BJ (cell line): ENCODE results near the gene STK36. TPM values are rescaled to one million over a fixed set of nuclear protein-coding genes. Genes with fewer than 3 reads are reported as not detected.
A peak's percentile ranks its signal among the peaks of the same experiment; 100 is the strongest.

Experiments
- CTCF ChIA-PET: fragments of 350-600 bp; formaldehyde crosslinking; extraction: SDS; loops from one replicate; lab custom pipeline; 2021; ENCODE audit warnings: antibody characterized with exemption, inconsistent platforms; lab: Yijun Ruan, JAX
- POLR2A ChIA-PET: fragments of 300-600 bp; sonication (Branson Sonifier 250); formaldehyde crosslinking; extraction: SDS; loops from one replicate; lab custom pipeline; 2021; ENCODE audit warnings: antibody characterized with exemption; lab: Charles Lee
- DNase-seq: peaks from one replicate; pipeline ENCODE4 v3.0.0-alpha.2; 2011; ENCODE audit warnings: low read depth
- H3K27me3 ChIP-seq: 2 replicates; pipeline ENCODE4 v1.6.0; 2011; ENCODE audit warnings: low read length; ENCODE audit not compliant: control insufficient read depth, insufficient read depth
- H3K36me3 ChIP-seq: 2 replicates; pipeline ENCODE4 v1.5.1; 2011; ENCODE audit warnings: low read length; ENCODE audit not compliant: control insufficient read depth, insufficient read depth
- H3K4me3 ChIP-seq: 2 replicates; pipeline ENCODE4 v1.5.1; 2011; ENCODE audit warnings: low read depth, mild to moderate bottlenecking, control low read depth, low read length
- polyA plus RNA-seq: library from polyadenylated mRNA; depleted of rRNA; stranded (reverse); fragments of >200 nt; gene quantifications from 2 replicates; pipeline ENCODE4 v1.2.3, GENCODE V29; 2011
- TF ChIP-seq, protein P1 (sequence below): IDR thresholded peaks from 2 replicates; pipeline ENCODE4 v1.5.1; 2011; ENCODE audit warnings: low read depth, mild to moderate bottlenecking, control low read depth, inconsistent platforms, low read length, moderate library complexity; ENCODE audit not compliant: insufficient read depth

STK36 gene
- polyA plus RNA-seq, 1 experiment, result 58.7 TPM

DNA sequence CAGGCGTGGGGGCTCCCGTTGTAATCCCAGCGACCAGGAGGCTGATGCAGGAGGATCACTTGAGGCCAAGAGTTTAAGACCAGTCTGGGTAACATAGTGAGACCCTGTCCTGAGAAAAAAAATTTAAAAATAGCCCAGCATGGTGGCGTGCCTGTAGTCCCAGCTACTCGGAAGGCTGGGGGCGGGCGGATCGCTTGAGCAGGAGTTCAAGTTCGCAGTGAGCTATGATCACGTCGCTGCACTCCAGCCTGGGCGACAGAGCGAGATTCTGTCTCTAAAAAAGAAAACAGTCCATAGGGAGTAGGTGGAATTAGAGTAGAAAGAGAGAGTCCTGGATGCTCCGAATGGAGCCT is 38.4 kb downstream of the STK36 start:
- no peaks in the 10 kb centered on the region for H3K27me3 ChIP-seq
- ChIA-PET POLR2A (interaction anchor here (1.6 kb wide), 1 partner anchor 22 kb away, joined by 4 read pairs; no protein-coding TSS in a partner anchor), CTCF (interaction anchor here (0.6 to 3.3 kb wide), 21 partner anchors 8 to 628 kb away, joined by 3 to 41 read pairs (median 6); partner anchors contain the start of genes BCS1L, PRKAG3 and ZNF142)
- DNase-seq, result no peak
- TF ChIP-seq, protein P1, sequence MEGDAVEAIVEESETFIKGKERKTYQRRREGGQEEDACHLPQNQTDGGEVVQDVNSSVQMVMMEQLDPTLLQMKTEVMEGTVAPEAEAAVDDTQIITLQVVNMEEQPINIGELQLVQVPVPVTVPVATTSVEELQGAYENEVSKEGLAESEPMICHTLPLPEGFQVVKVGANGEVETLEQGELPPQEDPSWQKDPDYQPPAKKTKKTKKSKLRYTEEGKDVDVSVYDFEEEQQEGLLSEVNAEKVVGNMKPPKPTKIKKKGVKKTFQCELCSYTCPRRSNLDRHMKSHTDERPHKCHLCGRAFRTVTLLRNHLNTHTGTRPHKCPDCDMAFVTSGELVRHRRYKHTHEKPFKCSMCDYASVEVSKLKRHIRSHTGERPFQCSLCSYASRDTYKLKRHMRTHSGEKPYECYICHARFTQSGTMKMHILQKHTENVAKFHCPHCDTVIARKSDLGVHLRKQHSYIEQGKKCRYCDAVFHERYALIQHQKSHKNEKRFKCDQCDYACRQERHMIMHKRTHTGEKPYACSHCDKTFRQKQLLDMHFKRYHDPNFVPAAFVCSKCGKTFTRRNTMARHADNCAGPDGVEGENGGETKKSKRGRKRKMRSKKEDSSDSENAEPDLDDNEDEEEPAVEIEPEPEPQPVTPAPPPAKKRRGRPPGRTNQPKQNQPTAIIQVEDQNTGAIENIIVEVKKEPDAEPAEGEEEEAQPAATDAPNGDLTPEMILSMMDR, result no peak
- H3K4me3 ChIP-seq, result peak overlapping the region; percentile 24
- no peaks in the 10 kb centered on the region for H3K36me3 ChIP-seq

- ChIA-PET POLR2A (interaction anchor here (0.6 to 1.6 kb wide), 2 partner anchors 21 to 24 kb away, joined by 4 read pairs; no protein-coding TSS in a partner anchor), CTCF (interaction anchor here (0.6 to 3.3 kb wide), 33 partner anchors 8 to 629 kb away, joined by 3 to 41 read pairs (median 5); partner anchors contain the start of genes BCS1L, PRKAG3, RNF25 and STK36)
- peak; percentile 64 for DNase-seq
- Histone ChIP-seq H3K27me3 (no peaks in the 10 kb centered on the region), H3K4me3 (peak within 1 kb of the TSS; percentile 68), H3K36me3 (no peaks in the 10 kb centered on the region)
- TF ChIP-seq, protein P1, result peak; percentile 78
Observed at GRCh38 chr2:218710687-218711549, 39.0 kb downstream of the STK36 start, which contains the start of gene TTLL4. TTLL4 (plus strand) TSS chr2:218710835; CDS start chr2:218737677, 26,842 bp downstream.

DNA sequence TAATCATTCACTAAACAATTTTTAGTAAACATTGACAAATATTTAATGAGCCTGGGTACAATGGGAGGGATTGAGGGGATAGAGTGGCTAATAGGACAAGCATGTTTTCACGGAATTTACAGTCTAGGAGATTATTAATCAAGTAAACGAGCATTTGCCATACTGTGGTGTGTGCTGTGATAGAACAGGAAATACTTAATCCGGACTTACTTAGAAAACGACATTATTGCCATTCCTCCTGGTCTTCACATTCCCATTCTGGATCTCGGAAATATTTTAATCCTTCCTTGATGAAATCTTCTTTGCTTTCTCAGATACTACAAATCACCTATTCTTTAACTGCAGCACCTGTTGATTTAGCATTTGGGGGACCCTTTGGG is 39.7 kb downstream of the STK36 start:
- no peak for DNase-seq
- CTCF ChIA-PET, result interaction anchor here (0.6 to 3.3 kb wide), 20 partner anchors 9 to 149 kb away, joined by 3 to 41 read pairs (median 4); partner anchors contain the start of genes BCS1L, PRKAG3, RNF25 and STK36
- POLR2A ChIA-PET, result interaction anchor here (1.6 kb wide), 1 partner anchor 20 kb away, joined by 4 read pairs; no protein-coding TSS in a partner anchor
- Histone ChIP-seq H3K27me3 (no peaks in the 10 kb centered on the region), H3K4me3 (peak overlapping the region; percentile 68), H3K36me3 (no peaks in the 10 kb centered on the region)
- TF ChIP-seq, protein P1, result no peak

DNA sequence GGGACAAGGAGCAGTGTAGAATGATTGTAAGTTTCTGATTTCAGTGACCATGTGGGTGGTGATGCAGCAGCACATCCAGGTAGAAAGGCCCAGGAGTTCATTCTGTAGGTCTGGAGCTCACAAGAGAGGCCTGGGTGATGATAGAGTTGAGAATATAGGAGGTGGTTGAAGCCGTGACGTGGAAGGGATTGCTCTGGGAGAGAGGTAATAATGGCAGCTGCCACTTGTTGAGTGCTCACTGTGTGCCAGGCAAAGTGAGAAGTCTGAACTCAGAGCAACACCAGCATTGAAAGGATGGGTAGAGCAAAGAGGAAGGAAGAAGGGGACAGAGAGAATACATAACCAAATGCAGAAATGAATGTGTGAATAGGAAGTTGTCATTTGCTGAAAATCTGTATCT is 42.0 kb downstream of the STK36 start:
- no peak for DNase-seq
- CTCF ChIA-PET, result interaction anchor here (1.3 to 1.5 kb wide), 2 partner anchors 15 to 134 kb away, joined by 3 to 7 read pairs; no protein-coding TSS in a partner anchor
- H3K4me3 ChIP-seq, result no peak overlapping the region
- H3K27me3 ChIP-seq, result no peaks in the 10 kb centered on the region
- POLR2A ChIA-PET, result no interaction called here
- TF ChIP-seq, protein P1, result no peak
- H3K36me3 ChIP-seq, result no peaks in the 10 kb centered on the region

DNA sequence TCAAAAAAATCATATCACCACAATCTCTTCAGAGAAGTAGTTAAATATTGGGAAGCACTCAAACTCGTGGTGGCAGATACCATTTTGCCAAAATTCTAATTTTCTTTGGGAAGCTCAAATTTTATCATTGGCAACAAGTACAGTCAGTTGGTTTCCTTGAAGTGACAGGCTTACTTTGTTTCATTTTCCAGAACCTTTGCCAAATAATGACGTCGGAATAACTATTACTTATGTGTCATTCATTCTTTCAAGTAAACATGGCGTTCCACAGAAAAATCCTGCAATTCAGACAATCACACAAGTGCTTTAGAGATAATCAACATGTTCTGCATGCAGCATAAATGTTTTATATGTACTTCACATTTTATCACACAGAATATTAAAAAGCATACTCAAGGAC is 44.2 kb downstream of the STK36 start:
- Histone ChIP-seq H3K27me3 (no peaks in the 10 kb centered on the region), H3K4me3 (no peak overlapping the region), H3K36me3 (no peaks in the 10 kb centered on the region)
- ChIA-PET POLR2A (no interaction called here), CTCF (no interaction called here)
- TF ChIP-seq, protein P1, result no peak
- DNase-seq, result no peak
